Measurements from ENCODE around the gene MTG2. TPM values are rescaled to one million over a fixed set of nuclear protein-coding genes. Genes with fewer than 3 reads are reported as not detected.

MTG2 gene
- total and polyA plus RNA-seq, 2 experiments from 2014 or later = 11.3 to 11.7 TPM

DNA sequence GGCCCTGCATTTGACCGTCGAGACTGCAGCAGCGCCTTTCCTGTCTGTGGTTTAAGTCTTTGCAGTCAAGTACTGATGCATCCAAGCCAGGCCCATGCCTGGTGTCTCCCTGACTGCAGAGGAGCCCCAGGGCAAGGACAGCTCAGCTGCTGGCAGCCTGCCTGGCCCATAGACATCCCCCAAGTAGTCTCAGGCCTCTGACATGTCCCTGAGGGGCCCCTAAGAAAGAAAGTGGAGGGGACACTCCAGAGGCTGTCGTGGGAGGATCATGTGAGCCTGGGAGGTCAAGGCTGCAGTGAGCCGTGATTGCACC is 19.2 kb downstream of the MTG2 start:
- Histone ChIP-seq H3K27me3 (ENCODE audit: insufficient read depth) (no peaks in the 10 kb centered on the region), H3K79me2 (replicated peaks; ENCODE audit: insufficient read depth) (no peaks in the 10 kb centered on the region), H3K4me3 (no peak overlapping the region), H3K9me2 (ENCODE audit: insufficient read depth) (no peaks in the 10 kb centered on the region), H3K36me3 (ENCODE audit: insufficient read depth) (no peaks in the 10 kb centered on the region; the same call in 1 of the 2 replicates), H3K4me2 (no peak overlapping the region), H2AFZ (no peak overlapping the region), H4K20me1 (replicated peaks; ENCODE audit: insufficient read depth) (no peaks in the 10 kb centered on the region), H3K4me1 (ENCODE audit: insufficient read depth) (no peaks in the 10 kb centered on the region), H3K27ac (ENCODE audit: low read depth) (no peak overlapping the region), H3F3A (replicated peaks; ENCODE audit: low read depth) (no peaks in the 10 kb centered on the region)
- H3K4me1 Mint-ChIP-seq = no peaks in the 10 kb centered on the region; the same call in 2 of the 3 replicates
- no peaks in the 10 kb centered on the region for H3K9me3 Mint-ChIP-seq
- no peak overlapping the region for H3K4me3 Mint-ChIP-seq
- TF ChIP-seq STAT1 (IDR thresholded peaks at IDR 0.05; ENCODE audit: unreplicated experiment) (no peak), ZNF114 (CRISPR knock-in tag; IDR thresholded peaks at IDR 0.05) (no peak), NANOG (IDR thresholded peaks at IDR 0.05; ENCODE audit: borderline replicate concordance) (no peak), JUNB (IDR thresholded peaks at IDR 0.05; ENCODE audit: unreplicated experiment) (no peak), EZH2 (IDR thresholded peaks at IDR 0.05; ENCODE audit: low read depth, unreplicated experiment) (no peak), POLR2AphosphoS5 (IDR thresholded peaks at IDR 0.05; ENCODE audit: low read depth) (no peak), EZH2phosphoT487 (IDR thresholded peaks at IDR 0.05; ENCODE audit: unreplicated experiment) (no peak), ZNF331 (CRISPR knock-in tag; IDR thresholded peaks at IDR 0.05; ENCODE audit: low read depth) (no peak), CREB1 (CRISPR knock-in tag; IDR thresholded peaks at IDR 0.05; ENCODE audit: low read depth) (no peak)
- TF ChIP-seq, protein P1, sequence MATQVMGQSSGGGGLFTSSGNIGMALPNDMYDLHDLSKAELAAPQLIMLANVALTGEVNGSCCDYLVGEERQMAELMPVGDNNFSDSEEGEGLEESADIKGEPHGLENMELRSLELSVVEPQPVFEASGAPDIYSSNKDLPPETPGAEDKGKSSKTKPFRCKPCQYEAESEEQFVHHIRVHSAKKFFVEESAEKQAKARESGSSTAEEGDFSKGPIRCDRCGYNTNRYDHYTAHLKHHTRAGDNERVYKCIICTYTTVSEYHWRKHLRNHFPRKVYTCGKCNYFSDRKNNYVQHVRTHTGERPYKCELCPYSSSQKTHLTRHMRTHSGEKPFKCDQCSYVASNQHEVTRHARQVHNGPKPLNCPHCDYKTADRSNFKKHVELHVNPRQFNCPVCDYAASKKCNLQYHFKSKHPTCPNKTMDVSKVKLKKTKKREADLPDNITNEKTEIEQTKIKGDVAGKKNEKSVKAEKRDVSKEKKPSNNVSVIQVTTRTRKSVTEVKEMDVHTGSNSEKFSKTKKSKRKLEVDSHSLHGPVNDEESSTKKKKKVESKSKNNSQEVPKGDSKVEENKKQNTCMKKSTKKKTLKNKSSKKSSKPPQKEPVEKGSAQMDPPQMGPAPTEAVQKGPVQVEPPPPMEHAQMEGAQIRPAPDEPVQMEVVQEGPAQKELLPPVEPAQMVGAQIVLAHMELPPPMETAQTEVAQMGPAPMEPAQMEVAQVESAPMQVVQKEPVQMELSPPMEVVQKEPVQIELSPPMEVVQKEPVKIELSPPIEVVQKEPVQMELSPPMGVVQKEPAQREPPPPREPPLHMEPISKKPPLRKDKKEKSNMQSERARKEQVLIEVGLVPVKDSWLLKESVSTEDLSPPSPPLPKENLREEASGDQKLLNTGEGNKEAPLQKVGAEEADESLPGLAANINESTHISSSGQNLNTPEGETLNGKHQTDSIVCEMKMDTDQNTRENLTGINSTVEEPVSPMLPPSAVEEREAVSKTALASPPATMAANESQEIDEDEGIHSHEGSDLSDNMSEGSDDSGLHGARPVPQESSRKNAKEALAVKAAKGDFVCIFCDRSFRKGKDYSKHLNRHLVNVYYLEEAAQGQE (IDR thresholded peaks at IDR 0.05; ENCODE audit: unreplicated experiment) = no peak
- TF ChIP-seq, protein P2, sequence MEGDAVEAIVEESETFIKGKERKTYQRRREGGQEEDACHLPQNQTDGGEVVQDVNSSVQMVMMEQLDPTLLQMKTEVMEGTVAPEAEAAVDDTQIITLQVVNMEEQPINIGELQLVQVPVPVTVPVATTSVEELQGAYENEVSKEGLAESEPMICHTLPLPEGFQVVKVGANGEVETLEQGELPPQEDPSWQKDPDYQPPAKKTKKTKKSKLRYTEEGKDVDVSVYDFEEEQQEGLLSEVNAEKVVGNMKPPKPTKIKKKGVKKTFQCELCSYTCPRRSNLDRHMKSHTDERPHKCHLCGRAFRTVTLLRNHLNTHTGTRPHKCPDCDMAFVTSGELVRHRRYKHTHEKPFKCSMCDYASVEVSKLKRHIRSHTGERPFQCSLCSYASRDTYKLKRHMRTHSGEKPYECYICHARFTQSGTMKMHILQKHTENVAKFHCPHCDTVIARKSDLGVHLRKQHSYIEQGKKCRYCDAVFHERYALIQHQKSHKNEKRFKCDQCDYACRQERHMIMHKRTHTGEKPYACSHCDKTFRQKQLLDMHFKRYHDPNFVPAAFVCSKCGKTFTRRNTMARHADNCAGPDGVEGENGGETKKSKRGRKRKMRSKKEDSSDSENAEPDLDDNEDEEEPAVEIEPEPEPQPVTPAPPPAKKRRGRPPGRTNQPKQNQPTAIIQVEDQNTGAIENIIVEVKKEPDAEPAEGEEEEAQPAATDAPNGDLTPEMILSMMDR (conservative IDR thresholded peaks at IDR 0.05; ENCODE audit: low read depth in 2 of 2) = no peak
- TF ChIP-seq, protein P3, sequence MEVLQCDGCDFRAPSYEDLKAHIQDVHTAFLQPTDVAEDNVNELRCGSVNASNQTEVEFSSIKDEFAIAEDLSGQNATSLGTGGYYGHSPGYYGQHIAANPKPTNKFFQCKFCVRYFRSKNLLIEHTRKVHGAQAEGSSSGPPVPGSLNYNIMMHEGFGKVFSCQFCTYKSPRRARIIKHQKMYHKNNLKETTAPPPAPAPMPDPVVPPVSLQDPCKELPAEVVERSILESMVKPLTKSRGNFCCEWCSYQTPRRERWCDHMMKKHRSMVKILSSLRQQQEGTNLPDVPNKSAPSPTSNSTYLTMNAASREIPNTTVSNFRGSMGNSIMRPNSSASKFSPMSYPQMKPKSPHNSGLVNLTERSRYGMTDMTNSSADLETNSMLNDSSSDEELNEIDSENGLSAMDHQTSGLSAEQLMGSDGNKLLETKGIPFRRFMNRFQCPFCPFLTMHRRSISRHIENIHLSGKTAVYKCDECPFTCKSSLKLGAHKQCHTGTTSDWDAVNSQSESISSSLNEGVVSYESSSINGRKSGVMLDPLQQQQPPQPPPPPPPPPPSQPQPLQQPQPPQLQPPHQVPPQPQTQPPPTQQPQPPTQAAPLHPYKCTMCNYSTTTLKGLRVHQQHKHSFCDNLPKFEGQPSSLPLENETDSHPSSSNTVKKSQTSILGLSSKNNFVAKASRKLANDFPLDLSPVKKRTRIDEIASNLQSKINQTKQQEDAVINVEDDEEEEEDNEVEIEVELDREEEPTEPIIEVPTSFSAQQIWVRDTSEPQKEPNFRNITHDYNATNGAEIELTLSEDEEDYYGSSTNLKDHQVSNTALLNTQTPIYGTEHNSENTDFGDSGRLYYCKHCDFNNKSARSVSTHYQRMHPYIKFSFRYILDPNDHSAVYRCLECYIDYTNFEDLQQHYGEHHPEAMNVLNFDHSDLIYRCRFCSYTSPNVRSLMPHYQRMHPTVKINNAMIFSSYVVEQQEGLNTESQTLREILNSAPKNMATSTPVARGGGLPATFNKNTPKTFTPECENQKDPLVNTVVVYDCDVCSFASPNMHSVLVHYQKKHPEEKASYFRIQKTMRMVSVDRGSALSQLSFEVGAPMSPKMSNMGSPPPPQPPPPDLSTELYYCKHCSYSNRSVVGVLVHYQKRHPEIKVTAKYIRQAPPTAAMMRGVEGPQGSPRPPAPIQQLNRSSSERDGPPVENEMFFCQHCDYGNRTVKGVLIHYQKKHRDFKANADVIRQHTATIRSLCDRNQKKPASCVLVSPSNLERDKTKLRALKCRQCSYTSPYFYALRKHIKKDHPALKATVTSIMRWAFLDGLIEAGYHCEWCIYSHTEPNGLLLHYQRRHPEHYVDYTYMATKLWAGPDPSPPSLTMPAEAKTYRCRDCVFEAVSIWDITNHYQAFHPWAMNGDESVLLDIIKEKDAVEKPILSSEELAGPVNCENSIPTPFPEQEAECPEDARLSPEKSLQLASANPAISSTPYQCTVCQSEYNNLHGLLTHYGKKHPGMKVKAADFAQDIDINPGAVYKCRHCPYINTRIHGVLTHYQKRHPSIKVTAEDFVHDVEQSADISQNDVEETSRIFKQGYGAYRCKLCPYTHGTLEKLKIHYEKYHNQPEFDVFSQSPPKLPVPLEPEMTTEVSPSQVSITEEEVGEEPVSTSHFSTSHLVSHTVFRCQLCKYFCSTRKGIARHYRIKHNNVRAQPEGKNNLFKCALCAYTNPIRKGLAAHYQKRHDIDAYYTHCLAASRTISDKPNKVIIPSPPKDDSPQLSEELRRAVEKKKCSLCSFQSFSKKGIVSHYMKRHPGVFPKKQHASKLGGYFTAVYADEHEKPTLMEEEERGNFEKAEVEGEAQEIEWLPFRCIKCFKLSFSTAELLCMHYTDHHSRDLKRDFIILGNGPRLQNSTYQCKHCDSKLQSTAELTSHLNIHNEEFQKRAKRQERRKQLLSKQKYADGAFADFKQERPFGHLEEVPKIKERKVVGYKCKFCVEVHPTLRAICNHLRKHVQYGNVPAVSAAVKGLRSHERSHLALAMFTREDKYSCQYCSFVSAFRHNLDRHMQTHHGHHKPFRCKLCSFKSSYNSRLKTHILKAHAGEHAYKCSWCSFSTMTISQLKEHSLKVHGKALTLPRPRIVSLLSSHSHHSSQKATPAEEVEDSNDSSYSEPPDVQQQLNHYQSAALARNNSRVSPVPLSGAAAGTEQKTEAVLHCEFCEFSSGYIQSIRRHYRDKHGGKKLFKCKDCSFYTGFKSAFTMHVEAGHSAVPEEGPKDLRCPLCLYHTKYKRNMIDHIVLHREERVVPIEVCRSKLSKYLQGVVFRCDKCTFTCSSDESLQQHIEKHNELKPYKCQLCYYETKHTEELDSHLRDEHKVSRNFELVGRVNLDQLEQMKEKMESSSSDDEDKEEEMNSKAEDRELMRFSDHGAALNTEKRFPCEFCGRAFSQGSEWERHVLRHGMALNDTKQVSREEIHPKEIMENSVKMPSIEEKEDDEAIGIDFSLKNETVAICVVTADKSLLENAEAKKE (CRISPR knock-in tag; IDR thresholded peaks at IDR 0.05) = no peak
- TF ChIP-seq, protein P4, sequence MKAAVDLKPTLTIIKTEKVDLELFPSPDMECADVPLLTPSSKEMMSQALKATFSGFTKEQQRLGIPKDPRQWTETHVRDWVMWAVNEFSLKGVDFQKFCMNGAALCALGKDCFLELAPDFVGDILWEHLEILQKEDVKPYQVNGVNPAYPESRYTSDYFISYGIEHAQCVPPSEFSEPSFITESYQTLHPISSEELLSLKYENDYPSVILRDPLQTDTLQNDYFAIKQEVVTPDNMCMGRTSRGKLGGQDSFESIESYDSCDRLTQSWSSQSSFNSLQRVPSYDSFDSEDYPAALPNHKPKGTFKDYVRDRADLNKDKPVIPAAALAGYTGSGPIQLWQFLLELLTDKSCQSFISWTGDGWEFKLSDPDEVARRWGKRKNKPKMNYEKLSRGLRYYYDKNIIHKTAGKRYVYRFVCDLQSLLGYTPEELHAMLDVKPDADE (IDR thresholded peaks at IDR 0.05) = no peak
- DNase-seq (ENCODE audit: low spot score) (no peak), ATAC-seq (no peak)
- peaks cover 6% of the 10 kb centered on the region for H3K27me3 Mint-ChIP-seq (ENCODE audit: insufficient read depth, low read depth, poor library complexity)
- H3K36me3 Mint-ChIP-seq (ENCODE audit: low read depth) = peaks cover 43% of the 10 kb centered on the region
- H3K27ac Mint-ChIP-seq = no peak overlapping the region

Measured in GM23338 (cell line).